Adrenal gland (tissue), 12 donors: ENCODE results near the gene ZNF394. TPM values are rescaled to one million over a fixed set of nuclear protein-coding genes. Genes with fewer than 3 reads are reported as not detected.

Source experiments
- DNase-seq, 7 donors: peaks; one replicate each; pipeline ENCODE4 v3.0.0-alpha.2; 2019 to 2020
- H3K27ac ChIP-seq, 5 donors: fragments of 200-600 bp; sonication (generic) in 4 of 5; 1 replicate in 3 of 5; 2 replicates in 2 of 5; pipeline versions ENCODE4 v1.5.1 to v1.8.0; 2016 to 2020; ENCODE audit warnings: mild to moderate bottlenecking in 1 of 5
- H3K27me3 ChIP-seq: fragments of 200-600 bp; 2 replicates; pipeline ENCODE4 v1.8.0; 2021
- H3K36me3 ChIP-seq, 2 donors: fragments of 200-600 bp; replicated peaks in 1 of 2; 1 replicate in 1 of 2; 2 replicates in 1 of 2; pipeline versions ENCODE4 v1.5.1 to v1.8.0; 2018 to 2022
- H3K4me1 ChIP-seq, 2 donors: fragments of 200-600 bp; replicated peaks in 1 of 2; 1 replicate in 1 of 2; 2 replicates in 1 of 2; pipeline versions ENCODE4 v1.5.1 to v1.8.0; 2018 to 2021
- H3K4me3 ChIP-seq, 4 donors: fragments of 200-600 bp; sonication (generic) in 3 of 4; one replicate each; pipeline ENCODE4 v1.5.1; 2016 to 2018
- H3K9me3 ChIP-seq, 3 donors: fragments of 200-600 bp; sonication (generic) in 1 of 3; replicated peaks in 1 of 3; 1 replicate in 2 of 3; 2 replicates in 1 of 3; pipeline versions ENCODE4 v1.5.1 to v1.8.0; 2016 to 2021
- POLR2A ChIP-seq, 2 donors: fragments of 450-650 bp; IDR thresholded peaks; one replicate each; pipeline ENCODE4 v1.6.1; 2017; ENCODE audit warnings: antibody characterized with exemption in 2 of 2, mild to moderate bottlenecking in 2 of 2, moderate library complexity in 1 of 2
- WGBS, 4 donors: extraction: QIAGEN DNeasy Blood & Tissue Kit in 2 of 4; methylation state at CpG; one replicate each; pipeline versions ENCODE4 v1.1.5 to v1.1.7; 2013 to 2017; 5-methylcytosine and 5-hydroxymethylcytosine counted together
- intact Hi-C, 2 donors: fragments of 100-400 bp; cut with DNase I; formaldehyde crosslinking; loops; one replicate each; pipeline versions ENCODE4 v1.14.1 to v1.15.0; 2022 to 2023
- polyA plus RNA-seq, 3 donors: library from polyadenylated mRNA; stranded (reverse); fragments of 200-250 nt in 2 of 3; fragments of 350-450 nt in 1 of 3; fragmentation: Illumina TruSeq in 1 of 3; extraction: RNeasy Lipid Tissue Mini Kit (QIAGEN cat#74804) in 1 of 3; gene quantifications; one replicate each; pipeline ENCODE4 v1.2.3, GENCODE V29; 2013 to 2014
- total RNA-seq, 9 donors: library from RNA; depleted of rRNA in 4 of 9; stranded (reverse); fragments of >200 nt in 4 of 9; fragments of 120-200 nt in 1 of 9; fragmentation: NEBNext Ultra II Directional in 1 of 9; extraction: Animal tissue kit (Norgen Biotek cat#: 25700) in 1 of 9; gene quantifications; one replicate each; pipeline versions ENCODE4 v1.1.0 to v1.2.4, GENCODE V29; 2013 to 2023
- TF ChIP-seq, protein P1 (sequence below), 6 experiments: fragments of 450-650 bp in 4 of 6; fragments of 200-600 bp in 2 of 6; sonication (generic) in 1 of 6; IDR thresholded peaks; 1 replicate in 5 of 6; 2 replicates in 1 of 6; pipeline versions ENCODE4 v1.5.1 to v1.8.0; 2016 to 2021; ENCODE audit warnings: antibody characterized with exemption in 6 of 6, mild to moderate bottlenecking in 2 of 6, moderate library complexity in 1 of 6
- donor health status: healthy with polysubstance abuse.
- donor health status: Bipolar disorder and iron deficiency.
- donor health status: DM: yes; HTN: yes; CAD: no.
- donor health status: DM: no; HTN: no; CAD: no.
- donor health status: DM: no; HTN: no; CAD: no.
- donor health status: DM: yes; HTN: yes; CAD: no.

The ZNF394 gene
- total and polyA plus RNA-seq, 12 donors = 10.5 to 31.0 (median 22.8) TPM

DNA sequence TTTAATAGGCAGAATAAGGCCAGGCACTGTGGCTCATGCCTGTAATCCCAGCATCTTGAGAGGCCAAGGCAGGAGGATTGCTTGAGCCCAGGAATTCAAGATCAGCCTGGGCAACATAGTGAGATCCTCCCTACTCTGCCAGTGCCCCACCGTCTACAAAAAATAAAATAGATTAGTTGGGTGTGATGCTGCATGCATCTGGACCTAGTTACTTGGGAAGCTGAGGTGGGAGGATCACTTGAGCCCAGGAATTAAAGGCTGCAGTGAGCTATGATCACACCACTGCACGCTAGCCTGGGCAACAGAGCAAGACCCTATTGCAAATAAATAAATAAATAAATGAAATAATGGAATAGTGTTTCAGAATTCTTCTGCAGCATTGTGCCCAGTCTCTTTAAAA, 35.6 kb upstream of the ZNF394 start:
- Histone ChIP-seq H3K9me3 (peaks cover 0 to 20% (median 0%) of the 10 kb centered on the region in 3 donors), H3K4me3 (no peak overlapping the region)
- 95 to 100% (median 98%) methylated on average over 2 of the region's 2 CpGs for WGBS, 4 donors

DNA sequence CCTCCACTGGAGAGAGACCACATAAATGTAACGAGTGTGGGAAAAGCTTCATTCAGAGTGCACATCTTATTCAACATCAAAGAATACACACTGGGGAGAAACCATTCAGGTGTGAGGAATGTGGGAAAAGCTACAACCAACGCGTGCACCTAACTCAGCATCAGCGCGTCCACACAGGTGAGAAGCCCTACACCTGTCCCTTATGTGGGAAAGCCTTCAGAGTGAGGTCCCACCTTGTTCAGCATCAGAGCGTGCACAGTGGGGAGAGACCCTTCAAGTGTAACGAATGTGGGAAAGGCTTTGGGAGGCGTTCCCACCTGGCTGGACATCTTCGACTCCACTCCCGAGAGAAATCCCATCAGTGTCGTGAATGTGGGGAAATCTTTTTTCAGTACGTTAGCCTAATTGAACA, 31.3 kb upstream of the ZNF394 start:
- peaks cover 0 to 30% of the 10 kb centered on the region in 2 donors for H3K36me3 ChIP-seq

More for the DNA sequence above, 35.6 kb upstream of the ZNF394 start:
- intact Hi-C loops = no loop called here
- TF ChIP-seq, protein P1, sequence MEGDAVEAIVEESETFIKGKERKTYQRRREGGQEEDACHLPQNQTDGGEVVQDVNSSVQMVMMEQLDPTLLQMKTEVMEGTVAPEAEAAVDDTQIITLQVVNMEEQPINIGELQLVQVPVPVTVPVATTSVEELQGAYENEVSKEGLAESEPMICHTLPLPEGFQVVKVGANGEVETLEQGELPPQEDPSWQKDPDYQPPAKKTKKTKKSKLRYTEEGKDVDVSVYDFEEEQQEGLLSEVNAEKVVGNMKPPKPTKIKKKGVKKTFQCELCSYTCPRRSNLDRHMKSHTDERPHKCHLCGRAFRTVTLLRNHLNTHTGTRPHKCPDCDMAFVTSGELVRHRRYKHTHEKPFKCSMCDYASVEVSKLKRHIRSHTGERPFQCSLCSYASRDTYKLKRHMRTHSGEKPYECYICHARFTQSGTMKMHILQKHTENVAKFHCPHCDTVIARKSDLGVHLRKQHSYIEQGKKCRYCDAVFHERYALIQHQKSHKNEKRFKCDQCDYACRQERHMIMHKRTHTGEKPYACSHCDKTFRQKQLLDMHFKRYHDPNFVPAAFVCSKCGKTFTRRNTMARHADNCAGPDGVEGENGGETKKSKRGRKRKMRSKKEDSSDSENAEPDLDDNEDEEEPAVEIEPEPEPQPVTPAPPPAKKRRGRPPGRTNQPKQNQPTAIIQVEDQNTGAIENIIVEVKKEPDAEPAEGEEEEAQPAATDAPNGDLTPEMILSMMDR (IDR thresholded peaks at IDR 0.05) = no peak
- no peak for TF ChIP-seq POLR2A (IDR thresholded peaks at IDR 0.05)
- no peak for DNase-seq
- H3K27ac ChIP-seq = no peak overlapping the region
- no peaks in the 10 kb centered on the region for H3K4me1 ChIP-seq
- peaks cover 0 to 12% of the 10 kb centered on the region in 2 donors for H3K36me3 ChIP-seq
- no peaks in the 10 kb centered on the region for H3K27me3 ChIP-seq

DNA sequence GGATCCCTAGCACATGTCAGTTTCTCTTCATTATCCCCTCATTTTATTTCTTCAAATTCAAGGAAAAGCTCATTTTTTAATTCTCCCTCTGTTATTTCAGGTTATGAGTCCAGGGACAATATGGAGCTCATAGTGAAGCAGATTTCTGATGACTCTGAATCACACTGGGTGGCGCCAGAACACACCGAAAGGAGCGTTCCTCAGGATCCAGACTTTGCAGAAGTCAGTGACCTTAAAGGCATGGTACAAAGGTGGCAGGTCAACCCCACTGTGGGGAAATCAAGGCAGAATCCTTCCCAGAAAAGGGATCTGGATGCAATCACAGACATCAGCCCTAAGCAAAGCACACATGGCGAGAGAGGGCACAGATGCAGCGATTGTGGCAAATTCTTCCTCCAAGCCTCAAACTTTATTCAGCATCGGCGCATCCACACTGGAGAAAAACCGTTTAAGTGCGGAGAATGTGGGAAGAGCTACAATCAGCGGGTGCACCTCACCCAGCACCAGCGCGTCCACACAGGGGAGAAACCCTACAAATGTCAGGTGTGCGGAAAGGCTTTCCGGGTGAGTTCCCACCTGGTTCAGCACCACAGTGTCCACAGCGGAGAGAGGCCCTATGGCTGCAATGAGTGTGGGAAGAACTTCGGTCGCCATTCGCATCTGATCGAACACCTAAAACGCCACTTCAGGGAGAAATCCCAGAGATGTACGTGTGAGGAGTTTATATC, 25.8 kb upstream of the ZNF394 start:
- no peaks in the 10 kb centered on the region for H3K27me3 ChIP-seq
- DNase-seq = no peak
- H3K9me3 ChIP-seq = peaks cover 0 to 8% (median 0%) of the 10 kb centered on the region in 3 donors
- TF ChIP-seq, protein P1 (IDR thresholded peaks at IDR 0.05) = peak in 1 of 6 experiments; percentile 2
- TF ChIP-seq POLR2A (IDR thresholded peaks at IDR 0.05) = no peak
- no peaks in the 10 kb centered on the region for H3K4me1 ChIP-seq
- H3K4me3 ChIP-seq = no peak overlapping the region
- 93 to 95% (median 94%) methylated on average over 20 to 21 of the region's 21 CpGs for WGBS, 4 donors
- intact Hi-C loops = no loop called here
- H3K27ac ChIP-seq = no peak overlapping the region
- H3K36me3 ChIP-seq = peaks cover 0 to 42% of the 10 kb centered on the region in 2 donors

More for the DNA sequence above, 31.3 kb upstream of the ZNF394 start:
- no peak overlapping the region for H3K4me3 ChIP-seq
- no peaks in the 10 kb centered on the region for H3K4me1 ChIP-seq
- no peak for DNase-seq
- 96 to 99% (median 97%) methylated on average over 12 of the region's 12 CpGs for WGBS, 4 donors
- no peak for TF ChIP-seq POLR2A (IDR thresholded peaks at IDR 0.05)
- TF ChIP-seq, protein P1 (IDR thresholded peaks at IDR 0.05) = no peak
- peaks cover 0 to 19% (median 0%) of the 10 kb centered on the region in 3 donors for H3K9me3 ChIP-seq
- intact Hi-C loops = no loop called here
- no peaks in the 10 kb centered on the region for H3K27me3 ChIP-seq
- H3K27ac ChIP-seq = no peak overlapping the region

DNA sequence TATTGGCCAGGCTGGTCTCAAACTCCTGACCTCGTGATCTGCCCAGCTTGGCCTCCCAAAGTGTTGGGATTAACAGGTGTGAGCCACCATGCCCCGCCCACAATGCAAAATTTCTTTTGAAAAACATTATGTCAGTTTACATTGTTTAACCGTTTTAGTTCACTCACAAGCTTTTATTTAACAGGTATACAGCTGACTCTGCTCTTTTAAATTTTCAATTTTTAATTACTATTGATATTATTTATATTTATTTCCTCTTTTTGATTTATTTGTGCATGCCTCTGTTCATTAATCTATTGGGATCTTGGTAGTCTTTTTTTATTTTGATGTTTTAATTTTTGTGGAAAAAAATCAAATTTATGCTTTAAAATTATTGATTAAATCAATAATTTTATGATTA, 21.3 kb upstream of the ZNF394 start:
- H3K9me3 ChIP-seq = no peaks in the 10 kb centered on the region
- H3K4me3 ChIP-seq = no peak overlapping the region
- H3K27me3 ChIP-seq = no peaks in the 10 kb centered on the region
- TF ChIP-seq POLR2A (IDR thresholded peaks at IDR 0.05) = no peak
- TF ChIP-seq, protein P1 (IDR thresholded peaks at IDR 0.05) = no peak
- H3K4me1 ChIP-seq = no peaks in the 10 kb centered on the region
- intact Hi-C loops = no loop called here
- no peak for DNase-seq
- peaks cover 0 to 49% of the 10 kb centered on the region in 2 donors for H3K36me3 ChIP-seq
- no peak overlapping the region for H3K27ac ChIP-seq
- 91 to 96% (median 93%) methylated on average over 3 of the region's 3 CpGs for WGBS, 4 donors
